Breast epithelium (tissue), 4 donors: ENCODE results near the gene PLIN4. TPM values are rescaled to one million over a fixed set of nuclear protein-coding genes. Genes with fewer than 3 reads are reported as not detected.

Experiments
- DNase-seq, 2 donors: peaks; one replicate each; pipeline ENCODE4 v3.0.0-alpha.2; 2019; ENCODE audit warnings: low spot score in 2 of 2
- H3K27ac ChIP-seq, 2 donors: fragments of 200-600 bp; sonication (generic) in 1 of 2; one replicate each; pipeline ENCODE4 v1.5.1; 2016 to 2019; ENCODE audit warnings: mild to moderate bottlenecking in 1 of 2
- H3K27me3 ChIP-seq, 2 donors: fragments of 200-600 bp; sonication (generic) in 1 of 2; one replicate each; pipeline versions ENCODE4 v1.5.1 to v1.6.0; 2017 to 2019; ENCODE audit warnings: control low read depth in 1 of 2, mild to moderate bottlenecking in 1 of 2
- H3K36me3 ChIP-seq: fragments of 200-600 bp; one replicate; pipeline ENCODE4 v1.5.1; 2019
- H3K4me1 ChIP-seq, 2 donors: fragments of 200-600 bp; sonication (generic); one replicate each; pipeline ENCODE4 v1.5.1; 2016 to 2019; ENCODE audit warnings: control low read depth in 1 of 2
- H3K4me3 ChIP-seq, 3 donors: fragments of 200-600 bp; sonication (generic); 1 replicate in 2 of 3; 2 replicates in 1 of 3; pipeline ENCODE4 v1.5.1; 2016 to 2019; ENCODE audit warnings: mild to moderate bottlenecking in 3 of 3, moderate library complexity in 2 of 3
- H3K9me3 ChIP-seq, 2 donors: fragments of 200-600 bp; sonication (generic) in 1 of 2; one replicate each; pipeline ENCODE4 v1.5.1; 2016 to 2019; ENCODE audit warnings: control low read depth in 1 of 2
- POLR2A ChIP-seq: fragments of 450-650 bp; IDR thresholded peaks from one replicate; pipeline ENCODE4 v1.6.1; 2016; ENCODE audit warnings: antibody characterized with exemption, mild to moderate bottlenecking, moderate library complexity
- POLR2AphosphoS5 ChIP-seq, 3 donors: sonication (generic); formaldehyde crosslinking; IDR thresholded peaks; one replicate each; pipeline ENCODE4 v1.6.1; 2017; ENCODE audit warnings: antibody characterized with exemption in 3 of 3
- intact Hi-C: fragments of 100-400 bp; cut with DNase I; formaldehyde crosslinking; loops from one replicate; pipeline ENCODE4 v1.15.1; 2023; ENCODE audit warnings: low total_unique reads
- total RNA-seq, 3 donors: library from RNA; depleted of rRNA; stranded (reverse); fragments of >200 nt; gene quantifications; one replicate each; pipeline ENCODE4 v1.1.0, GENCODE V29; 2016
- TF ChIP-seq, protein P1 (sequence below), 3 donors: fragments of 450-650 bp; IDR thresholded peaks; one replicate each; pipeline ENCODE4 v1.5.1; 2016 to 2017; ENCODE audit warnings: antibody characterized with exemption in 3 of 3, mild to moderate bottlenecking in 3 of 3, moderate library complexity in 3 of 3

The PLIN4 gene
- total RNA-seq, 3 donors from 2014 or later, result 50.1 to 629 (median 213) TPM

- Histone ChIP-seq H3K36me3 (no peaks in the 10 kb centered on the region), H3K27ac (no peak overlapping the region), H3K4me1 (no peaks in the 10 kb centered on the region), H3K4me3 (no peak overlapping the region), H3K27me3 (no peaks in the 10 kb centered on the region), H3K9me3 (no peaks in the 10 kb centered on the region)
- no peak for DNase-seq
- TF ChIP-seq, protein P1, sequence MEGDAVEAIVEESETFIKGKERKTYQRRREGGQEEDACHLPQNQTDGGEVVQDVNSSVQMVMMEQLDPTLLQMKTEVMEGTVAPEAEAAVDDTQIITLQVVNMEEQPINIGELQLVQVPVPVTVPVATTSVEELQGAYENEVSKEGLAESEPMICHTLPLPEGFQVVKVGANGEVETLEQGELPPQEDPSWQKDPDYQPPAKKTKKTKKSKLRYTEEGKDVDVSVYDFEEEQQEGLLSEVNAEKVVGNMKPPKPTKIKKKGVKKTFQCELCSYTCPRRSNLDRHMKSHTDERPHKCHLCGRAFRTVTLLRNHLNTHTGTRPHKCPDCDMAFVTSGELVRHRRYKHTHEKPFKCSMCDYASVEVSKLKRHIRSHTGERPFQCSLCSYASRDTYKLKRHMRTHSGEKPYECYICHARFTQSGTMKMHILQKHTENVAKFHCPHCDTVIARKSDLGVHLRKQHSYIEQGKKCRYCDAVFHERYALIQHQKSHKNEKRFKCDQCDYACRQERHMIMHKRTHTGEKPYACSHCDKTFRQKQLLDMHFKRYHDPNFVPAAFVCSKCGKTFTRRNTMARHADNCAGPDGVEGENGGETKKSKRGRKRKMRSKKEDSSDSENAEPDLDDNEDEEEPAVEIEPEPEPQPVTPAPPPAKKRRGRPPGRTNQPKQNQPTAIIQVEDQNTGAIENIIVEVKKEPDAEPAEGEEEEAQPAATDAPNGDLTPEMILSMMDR (IDR thresholded peaks at IDR 0.05), result no peak
- TF ChIP-seq POLR2A (no peak), POLR2AphosphoS5 (IDR thresholded peaks at IDR 0.05) (no peak)
- intact Hi-C loops, result no loop called here
These were observed 7.3 kb upstream of the PLIN4 start for GRCh38 chr19:4525563-4526002.

- H3K27me3 ChIP-seq, result no peaks in the 10 kb centered on the region
- no peaks in the 10 kb centered on the region for H3K9me3 ChIP-seq
- no peaks in the 10 kb centered on the region for H3K4me1 ChIP-seq
- DNase-seq, result no peak
- TF ChIP-seq POLR2AphosphoS5 (IDR thresholded peaks at IDR 0.05), result no peak
- TF ChIP-seq, protein P1 (IDR thresholded peaks at IDR 0.05), result peak in 2 of 3 donors; percentile 31 to 38
- H3K4me3 ChIP-seq, result no peak overlapping the region
- H3K36me3 ChIP-seq, result no peaks in the 10 kb centered on the region
- H3K27ac ChIP-seq, result no peak overlapping the region
- intact Hi-C loops, result no loop called here
These were observed 6.7 kb upstream of the PLIN4 start for GRCh38 chr19:4524808-4525562.

DNA sequence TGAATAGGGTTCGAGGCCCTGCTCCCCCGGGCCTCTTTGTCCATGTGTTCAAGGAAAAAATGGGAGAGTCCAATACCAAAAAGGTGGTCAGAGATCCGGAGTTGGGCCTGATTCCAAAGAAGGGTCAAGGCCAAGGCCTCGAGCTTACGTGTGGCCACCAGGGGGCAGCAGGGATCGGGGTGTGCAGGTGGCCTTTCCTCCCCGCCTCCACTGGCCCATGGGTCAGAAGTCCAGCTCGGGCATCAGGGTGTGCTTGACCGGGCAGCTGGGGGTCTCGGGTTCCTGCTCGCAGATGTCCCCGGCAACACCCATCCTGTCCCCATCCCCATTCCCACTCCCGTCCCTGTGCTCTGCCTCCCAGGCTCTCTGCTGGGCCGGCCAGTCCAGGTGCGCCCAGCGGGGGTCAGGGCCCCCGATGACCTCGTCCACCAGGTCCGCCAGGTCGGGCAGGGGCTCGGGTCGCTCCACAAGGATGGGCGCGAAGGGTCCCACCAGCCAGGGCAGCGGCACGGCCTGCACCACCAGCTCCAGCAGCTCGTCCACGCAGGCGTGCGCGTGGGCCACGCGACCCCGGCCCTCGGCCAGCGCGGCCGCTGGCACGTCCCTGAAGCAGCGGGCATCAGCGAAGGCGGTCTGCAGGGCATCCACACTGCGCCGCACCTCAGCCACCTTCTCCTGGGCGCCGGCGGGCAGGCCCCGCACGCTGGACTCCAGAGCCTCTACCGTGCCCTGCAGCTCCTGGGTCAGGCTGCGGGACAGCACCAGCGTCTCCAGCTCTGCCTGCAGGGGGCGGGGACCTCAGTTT lies 5.2 kb upstream of the PLIN4 start:
- H3K4me3 ChIP-seq, result no peak overlapping the region
- H3K4me1 ChIP-seq, result peaks cover 7 to 10% of the 10 kb centered on the region in 2 donors
- no peak for DNase-seq
- no peaks in the 10 kb centered on the region for H3K36me3 ChIP-seq
- TF ChIP-seq, protein P1 (IDR thresholded peaks at IDR 0.05), result peak in 2 of 3 donors; percentile 25 to 28
- no peak for TF ChIP-seq POLR2A
- H3K27me3 ChIP-seq, result no peaks in the 10 kb centered on the region
- H3K9me3 ChIP-seq, result no peaks in the 10 kb centered on the region
- H3K27ac ChIP-seq, result no peak overlapping the region
- intact Hi-C loops, result no loop called here

- intact Hi-C loops, result no loop called here
- TF ChIP-seq, protein P1 (IDR thresholded peaks at IDR 0.05), result no peak
- TF ChIP-seq POLR2AphosphoS5 (IDR thresholded peaks at IDR 0.05) (no peak), POLR2A (no peak)
- H3K4me1 ChIP-seq, result peaks cover 7 to 10% of the 10 kb centered on the region in 2 donors
- H3K27me3 ChIP-seq, result no peaks in the 10 kb centered on the region
- no peak overlapping the region for H3K27ac ChIP-seq
- H3K9me3 ChIP-seq, result no peaks in the 10 kb centered on the region
- H3K36me3 ChIP-seq, result no peaks in the 10 kb centered on the region
- no peak overlapping the region for H3K4me3 ChIP-seq
- DNase-seq, result no peak
These were observed 4.2 kb upstream of the PLIN4 start for GRCh38 chr19:4522291-4523002.
